GM23338 (cell line): Measurements from ENCODE around the gene CPNE5.

Experiments
- EZH2 ChIP-seq: fragments of 200-600 bp; sonication (generic); IDR thresholded peaks from one replicate; pipeline ENCODE4 v1.8.0; 2017; ENCODE audit warnings: antibody characterized with exemption, mild to moderate bottlenecking, low read depth; ENCODE audit not compliant: unreplicated experiment
- EZH2phosphoT487 ChIP-seq: fragments of 200-600 bp; sonication (generic); IDR thresholded peaks from one replicate; pipeline ENCODE4 v1.8.1; 2018; ENCODE audit warnings: antibody characterized with exemption; ENCODE audit not compliant: unreplicated experiment
- POLR2AphosphoS5 ChIP-seq: IDR thresholded peaks from 2 replicates; pipeline ENCODE4 v1.6.1; 2016; ENCODE audit warnings: antibody characterized with exemption, low read depth
- STAT1 ChIP-seq: IDR thresholded peaks from one replicate; pipeline ENCODE4 v1.6.1; 2016; ENCODE audit warnings: antibody characterized with exemption; ENCODE audit not compliant: unreplicated experiment
- ZNF331 ChIP-seq: fragments of 250-450 bp; sonication (Bioruptor Pico); IDR thresholded peaks from 2 replicates; pipeline ENCODE4 v1.5.0; 2020; ENCODE audit warnings: low read depth, mild to moderate bottlenecking, moderate library complexity
- TF ChIP-seq, protein P1 (sequence below): IDR thresholded peaks from one replicate; pipeline ENCODE4 v1.6.1; 2018; ENCODE audit warnings: antibody characterized with exemption; ENCODE audit not compliant: unreplicated experiment
- TF ChIP-seq, protein P2 (sequence below), 2 experiments: fragments of 200-600 bp in 1 of 2; sonication (generic) in 1 of 2; conservative IDR thresholded peaks; 2 replicates each; pipeline versions ENCODE4 v1.5.1 to v1.6.1; 2016 to 2017; ENCODE audit warnings: antibody characterized with exemption in 2 of 2, low read depth in 2 of 2, mild to moderate bottlenecking in 2 of 2, moderate library complexity in 1 of 2

DNA sequence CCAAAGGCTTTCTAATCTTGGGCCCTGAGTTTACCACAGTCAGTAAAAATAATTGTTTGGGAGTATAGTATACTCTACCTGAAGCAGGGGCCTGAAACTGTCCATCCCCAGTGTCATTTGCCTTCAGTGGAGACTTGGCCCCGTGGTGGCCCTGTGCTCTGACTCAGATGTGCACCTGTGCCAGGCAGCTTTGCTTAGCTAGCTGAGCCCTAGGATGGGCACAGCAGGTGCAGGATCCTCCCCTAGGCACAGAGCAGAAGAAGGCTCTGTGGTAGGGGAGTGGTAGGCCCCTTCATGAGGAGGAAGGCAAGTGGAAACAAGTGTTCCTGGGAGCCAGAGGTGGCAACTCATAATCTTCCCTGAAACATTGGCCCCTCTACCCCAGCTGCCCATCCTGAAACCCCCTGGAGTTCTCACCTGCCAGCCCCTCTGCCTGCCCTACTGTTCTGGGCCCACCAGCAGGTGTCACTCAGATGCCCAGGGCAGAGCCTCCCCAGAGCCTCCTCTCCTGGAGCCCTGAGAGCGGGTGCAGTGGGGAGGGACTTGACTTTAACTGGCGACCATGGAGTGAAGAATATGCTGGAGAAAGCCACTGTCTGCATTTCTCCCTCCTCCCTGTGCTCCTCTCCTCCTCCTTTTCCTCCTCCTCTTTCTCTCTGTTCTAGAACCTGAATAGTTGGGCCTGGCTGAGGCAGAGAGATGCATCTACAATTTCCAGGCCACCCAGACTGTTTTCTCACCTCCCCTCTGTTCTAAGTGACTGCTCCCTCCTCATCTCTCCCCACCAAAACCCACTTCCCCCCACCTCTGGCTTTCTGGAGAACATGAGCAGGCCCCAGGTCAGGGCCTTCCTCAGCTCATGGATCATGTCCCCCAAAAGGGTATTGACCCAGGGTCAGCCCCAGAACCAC is 2.9 kb downstream of the CPNE5 start:
- TF ChIP-seq, protein P1, sequence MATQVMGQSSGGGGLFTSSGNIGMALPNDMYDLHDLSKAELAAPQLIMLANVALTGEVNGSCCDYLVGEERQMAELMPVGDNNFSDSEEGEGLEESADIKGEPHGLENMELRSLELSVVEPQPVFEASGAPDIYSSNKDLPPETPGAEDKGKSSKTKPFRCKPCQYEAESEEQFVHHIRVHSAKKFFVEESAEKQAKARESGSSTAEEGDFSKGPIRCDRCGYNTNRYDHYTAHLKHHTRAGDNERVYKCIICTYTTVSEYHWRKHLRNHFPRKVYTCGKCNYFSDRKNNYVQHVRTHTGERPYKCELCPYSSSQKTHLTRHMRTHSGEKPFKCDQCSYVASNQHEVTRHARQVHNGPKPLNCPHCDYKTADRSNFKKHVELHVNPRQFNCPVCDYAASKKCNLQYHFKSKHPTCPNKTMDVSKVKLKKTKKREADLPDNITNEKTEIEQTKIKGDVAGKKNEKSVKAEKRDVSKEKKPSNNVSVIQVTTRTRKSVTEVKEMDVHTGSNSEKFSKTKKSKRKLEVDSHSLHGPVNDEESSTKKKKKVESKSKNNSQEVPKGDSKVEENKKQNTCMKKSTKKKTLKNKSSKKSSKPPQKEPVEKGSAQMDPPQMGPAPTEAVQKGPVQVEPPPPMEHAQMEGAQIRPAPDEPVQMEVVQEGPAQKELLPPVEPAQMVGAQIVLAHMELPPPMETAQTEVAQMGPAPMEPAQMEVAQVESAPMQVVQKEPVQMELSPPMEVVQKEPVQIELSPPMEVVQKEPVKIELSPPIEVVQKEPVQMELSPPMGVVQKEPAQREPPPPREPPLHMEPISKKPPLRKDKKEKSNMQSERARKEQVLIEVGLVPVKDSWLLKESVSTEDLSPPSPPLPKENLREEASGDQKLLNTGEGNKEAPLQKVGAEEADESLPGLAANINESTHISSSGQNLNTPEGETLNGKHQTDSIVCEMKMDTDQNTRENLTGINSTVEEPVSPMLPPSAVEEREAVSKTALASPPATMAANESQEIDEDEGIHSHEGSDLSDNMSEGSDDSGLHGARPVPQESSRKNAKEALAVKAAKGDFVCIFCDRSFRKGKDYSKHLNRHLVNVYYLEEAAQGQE = no peak
- TF ChIP-seq, protein P2, sequence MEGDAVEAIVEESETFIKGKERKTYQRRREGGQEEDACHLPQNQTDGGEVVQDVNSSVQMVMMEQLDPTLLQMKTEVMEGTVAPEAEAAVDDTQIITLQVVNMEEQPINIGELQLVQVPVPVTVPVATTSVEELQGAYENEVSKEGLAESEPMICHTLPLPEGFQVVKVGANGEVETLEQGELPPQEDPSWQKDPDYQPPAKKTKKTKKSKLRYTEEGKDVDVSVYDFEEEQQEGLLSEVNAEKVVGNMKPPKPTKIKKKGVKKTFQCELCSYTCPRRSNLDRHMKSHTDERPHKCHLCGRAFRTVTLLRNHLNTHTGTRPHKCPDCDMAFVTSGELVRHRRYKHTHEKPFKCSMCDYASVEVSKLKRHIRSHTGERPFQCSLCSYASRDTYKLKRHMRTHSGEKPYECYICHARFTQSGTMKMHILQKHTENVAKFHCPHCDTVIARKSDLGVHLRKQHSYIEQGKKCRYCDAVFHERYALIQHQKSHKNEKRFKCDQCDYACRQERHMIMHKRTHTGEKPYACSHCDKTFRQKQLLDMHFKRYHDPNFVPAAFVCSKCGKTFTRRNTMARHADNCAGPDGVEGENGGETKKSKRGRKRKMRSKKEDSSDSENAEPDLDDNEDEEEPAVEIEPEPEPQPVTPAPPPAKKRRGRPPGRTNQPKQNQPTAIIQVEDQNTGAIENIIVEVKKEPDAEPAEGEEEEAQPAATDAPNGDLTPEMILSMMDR (conservative IDR thresholded peaks at IDR 0.05; ENCODE audit: low read depth in 2 of 2) = peak in 1 of 2 experiments; percentile 49; a peak in 3 of 4 replicates
- TF ChIP-seq EZH2 (no peak), POLR2AphosphoS5 (no peak), EZH2phosphoT487 (no peak), STAT1 (no peak), ZNF331 (CRISPR knock-in tag) (no peak)
